ENCODE results near the gene WASF2. TPM values are rescaled to one million over a fixed set of nuclear protein-coding genes. Genes with fewer than 3 reads are reported as not detected.

WASF2 gene
- total and polyA plus RNA-seq, 2 of the 4 experiments (the other 2 are of a cell fraction): 7.9 to 45.4 TPM

DNA sequence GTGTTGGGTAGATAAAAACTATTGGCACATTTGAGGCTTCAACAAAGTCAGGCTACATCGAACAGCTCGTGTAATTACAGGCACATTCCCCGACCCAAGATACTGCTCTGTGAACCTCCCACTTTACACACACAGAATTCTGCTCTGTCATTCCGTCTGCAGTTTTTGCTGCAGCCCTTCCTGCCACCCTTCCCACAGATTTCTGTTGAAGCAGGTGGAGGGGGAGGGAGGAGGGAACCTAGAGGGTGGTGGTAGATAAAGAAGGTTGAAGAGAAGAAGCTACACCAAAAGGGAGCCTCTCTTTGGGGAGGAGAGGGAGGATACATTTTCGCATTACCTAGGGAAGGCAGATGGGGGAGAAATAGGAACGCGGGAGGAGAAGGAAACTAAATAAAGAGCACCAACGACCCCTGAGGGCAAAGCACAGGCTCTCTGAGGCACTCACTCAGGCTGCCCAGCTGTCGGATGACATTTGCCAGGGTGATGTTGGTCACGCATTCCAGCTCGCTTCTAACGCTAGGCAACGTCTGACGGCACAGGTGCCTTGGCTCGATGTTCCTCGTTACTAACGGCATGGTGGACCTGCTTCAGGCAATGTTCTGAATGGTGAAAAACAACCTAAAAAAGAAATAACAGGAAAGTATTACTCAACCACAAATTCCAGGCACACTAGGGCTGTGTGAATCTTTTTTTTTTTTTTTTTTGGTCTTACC is 61.5 kb downstream of the WASF2 start:
- Histone ChIP-seq H3K27ac (ENCODE audit: insufficient read depth, low read length) (no peak overlapping the region), H3K4me2 (ENCODE audit: low read depth, low read length) (no peak overlapping the region), H2AFZ (replicated peaks; ENCODE audit: low read length, poor library complexity) (no peak overlapping the region), H3K27me3 (ENCODE audit: control insufficient read depth, insufficient read depth, low read length) (no peaks in the 10 kb centered on the region), H4K91ac (ENCODE audit: insufficient read depth, low read depth, low read length) (no peak overlapping the region), H3K14ac (replicated peaks; ENCODE audit: low read depth, low read length) (no peak overlapping the region), H3K9me3 (ENCODE audit: control insufficient read depth, insufficient read depth, low read length) (no peaks in the 10 kb centered on the region), H4K5ac (ENCODE audit: low read depth, low read length) (no peak overlapping the region), H3K4me1 (ENCODE audit: control insufficient read depth, insufficient read depth, low read length) (peaks cover 9% of the 10 kb centered on the region), H2BK15ac (ENCODE audit: low read depth, low read length) (no peak overlapping the region), H3K36me3 (ENCODE audit: control insufficient read depth, insufficient read depth, low read length) (peaks cover 16% of the 10 kb centered on the region), H3K56ac (ENCODE audit: extremely low read depth, insufficient read depth, low read length) (no peak overlapping the region), H3K9ac (ENCODE audit: low read depth, low read length) (no peak overlapping the region), H3K9me1 (ENCODE audit: insufficient read depth, low read length) (peaks cover 23% of the 10 kb centered on the region), H3K4me3 (ENCODE audit: insufficient read depth, low read depth, low read length) (no peak overlapping the region), H2BK20ac (ENCODE audit: low read depth, low read length) (no peak overlapping the region), H3K79me1 (ENCODE audit: low read depth in 1 of 2, low read length in 2 of 2) (peaks cover 70 to 86% of the 10 kb centered on the region in 2 experiments), H3K23ac (ENCODE audit: low read depth, low read length) (peak overlapping the region; percentile 27; the same call in 1 of the 2 replicates), H4K8ac (ENCODE audit: low read depth in 2 of 2, low read length in 2 of 2) (no peak overlapping the region; a peak in 1 of 4 replicates), H2AK9ac (replicated peaks; ENCODE audit: low read depth, low read length, poor library complexity) (no peak overlapping the region), H2AK5ac (ENCODE audit: low read depth, low read length) (no peak overlapping the region), H3K4ac (ENCODE audit: low read depth, low read length) (no peak overlapping the region), H2BK120ac (ENCODE audit: low read depth, low read length) (no peak overlapping the region), H3K18ac (ENCODE audit: low read depth, low read length) (no peak overlapping the region), H2BK5ac (ENCODE audit: low read depth, low read length, poor library complexity, severe bottlenecking) (no peak overlapping the region), H4K20me1 (ENCODE audit: insufficient read depth, low read length) (peaks cover 43% of the 10 kb centered on the region)
- dilution Hi-C loops (cut with HindIII; ENCODE audit: low sequenced_read_pairs, unreplicated experiment) (no loop called here), in situ Hi-C loops (cut with MboI; ENCODE audit: low sequenced_read_pairs) (no loop called here), intact Hi-C loops (cut with micrococcal nuclease) (no loop called here)
- 20% methylated on average over 1 of the region's 17 CpGs; no CpG with 5 or more reads in 1 of the 2 experiments for WGBS, 2 experiments (ENCODE audit: extremely low coverage in 2 of 2, insufficient read length in 1 of 2)
- TF ChIP-seq POLR2A (IDR thresholded peaks at IDR 0.05; ENCODE audit: low read depth, low read length) (no peak), MAZ (IDR thresholded peaks at IDR 0.05; ENCODE audit: borderline replicate concordance, low read depth, low read length) (no peak), MXI1 (IDR thresholded peaks at IDR 0.05; ENCODE audit: borderline replicate concordance, low read depth, low read length) (no peak), SMC3 (IDR thresholded peaks at IDR 0.05; ENCODE audit: low read depth, low read length) (no peak)
- TF ChIP-seq, protein P1, sequence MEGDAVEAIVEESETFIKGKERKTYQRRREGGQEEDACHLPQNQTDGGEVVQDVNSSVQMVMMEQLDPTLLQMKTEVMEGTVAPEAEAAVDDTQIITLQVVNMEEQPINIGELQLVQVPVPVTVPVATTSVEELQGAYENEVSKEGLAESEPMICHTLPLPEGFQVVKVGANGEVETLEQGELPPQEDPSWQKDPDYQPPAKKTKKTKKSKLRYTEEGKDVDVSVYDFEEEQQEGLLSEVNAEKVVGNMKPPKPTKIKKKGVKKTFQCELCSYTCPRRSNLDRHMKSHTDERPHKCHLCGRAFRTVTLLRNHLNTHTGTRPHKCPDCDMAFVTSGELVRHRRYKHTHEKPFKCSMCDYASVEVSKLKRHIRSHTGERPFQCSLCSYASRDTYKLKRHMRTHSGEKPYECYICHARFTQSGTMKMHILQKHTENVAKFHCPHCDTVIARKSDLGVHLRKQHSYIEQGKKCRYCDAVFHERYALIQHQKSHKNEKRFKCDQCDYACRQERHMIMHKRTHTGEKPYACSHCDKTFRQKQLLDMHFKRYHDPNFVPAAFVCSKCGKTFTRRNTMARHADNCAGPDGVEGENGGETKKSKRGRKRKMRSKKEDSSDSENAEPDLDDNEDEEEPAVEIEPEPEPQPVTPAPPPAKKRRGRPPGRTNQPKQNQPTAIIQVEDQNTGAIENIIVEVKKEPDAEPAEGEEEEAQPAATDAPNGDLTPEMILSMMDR (conservative IDR thresholded peaks at IDR 0.05; ENCODE audit: low read depth, low read length): no peak
- TF ChIP-seq, protein P2, sequence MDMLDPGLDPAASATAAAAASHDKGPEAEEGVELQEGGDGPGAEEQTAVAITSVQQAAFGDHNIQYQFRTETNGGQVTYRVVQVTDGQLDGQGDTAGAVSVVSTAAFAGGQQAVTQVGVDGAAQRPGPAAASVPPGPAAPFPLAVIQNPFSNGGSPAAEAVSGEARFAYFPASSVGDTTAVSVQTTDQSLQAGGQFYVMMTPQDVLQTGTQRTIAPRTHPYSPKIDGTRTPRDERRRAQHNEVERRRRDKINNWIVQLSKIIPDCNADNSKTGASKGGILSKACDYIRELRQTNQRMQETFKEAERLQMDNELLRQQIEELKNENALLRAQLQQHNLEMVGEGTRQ (IDR thresholded peaks at IDR 0.05; ENCODE audit: low read depth, low read length): no peak
- TF ChIP-seq, protein P3, sequence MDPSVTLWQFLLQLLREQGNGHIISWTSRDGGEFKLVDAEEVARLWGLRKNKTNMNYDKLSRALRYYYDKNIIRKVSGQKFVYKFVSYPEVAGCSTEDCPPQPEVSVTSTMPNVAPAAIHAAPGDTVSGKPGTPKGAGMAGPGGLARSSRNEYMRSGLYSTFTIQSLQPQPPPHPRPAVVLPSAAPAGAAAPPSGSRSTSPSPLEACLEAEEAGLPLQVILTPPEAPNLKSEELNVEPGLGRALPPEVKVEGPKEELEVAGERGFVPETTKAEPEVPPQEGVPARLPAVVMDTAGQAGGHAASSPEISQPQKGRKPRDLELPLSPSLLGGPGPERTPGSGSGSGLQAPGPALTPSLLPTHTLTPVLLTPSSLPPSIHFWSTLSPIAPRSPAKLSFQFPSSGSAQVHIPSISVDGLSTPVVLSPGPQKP (IDR thresholded peaks at IDR 0.05; ENCODE audit: borderline replicate concordance, low read depth, low read length): no peak
- ChIA-PET POLR2A (ENCODE audit: unreplicated experiment) (no interaction called here), CTCF (interaction anchor here (2.1 kb wide), 1 partner anchor 12 kb away, joined by 6 read pairs; no protein-coding TSS in a partner anchor)
- DNase-seq (no peak), ATAC-seq (ENCODE audit: low read depth) (no peak)
- BruUV-seq (replicated peaks): no TSS peak
